ENCODE data around the gene OR2H1.

DNA sequence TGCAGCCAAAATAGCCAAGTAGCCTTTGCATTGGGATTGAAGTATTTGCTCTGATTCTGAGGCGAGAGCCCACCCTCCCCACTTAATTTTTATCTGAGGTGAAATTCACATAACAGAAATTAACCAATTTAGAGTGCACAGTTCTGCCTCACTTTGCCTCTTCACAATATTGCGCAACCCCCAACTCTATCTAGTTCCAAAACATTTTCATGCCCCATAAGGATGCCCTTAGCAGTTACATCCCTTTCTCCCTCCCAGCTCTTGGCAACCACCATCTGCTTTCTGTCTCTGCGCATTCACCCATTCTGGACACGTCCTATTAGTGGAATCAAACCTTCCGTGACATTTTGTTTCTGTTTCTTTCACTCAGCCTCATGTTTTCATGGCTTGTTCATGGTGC lies 21.8 kb downstream of the OR2H1 start:
- TF ChIP-seq, protein P1, sequence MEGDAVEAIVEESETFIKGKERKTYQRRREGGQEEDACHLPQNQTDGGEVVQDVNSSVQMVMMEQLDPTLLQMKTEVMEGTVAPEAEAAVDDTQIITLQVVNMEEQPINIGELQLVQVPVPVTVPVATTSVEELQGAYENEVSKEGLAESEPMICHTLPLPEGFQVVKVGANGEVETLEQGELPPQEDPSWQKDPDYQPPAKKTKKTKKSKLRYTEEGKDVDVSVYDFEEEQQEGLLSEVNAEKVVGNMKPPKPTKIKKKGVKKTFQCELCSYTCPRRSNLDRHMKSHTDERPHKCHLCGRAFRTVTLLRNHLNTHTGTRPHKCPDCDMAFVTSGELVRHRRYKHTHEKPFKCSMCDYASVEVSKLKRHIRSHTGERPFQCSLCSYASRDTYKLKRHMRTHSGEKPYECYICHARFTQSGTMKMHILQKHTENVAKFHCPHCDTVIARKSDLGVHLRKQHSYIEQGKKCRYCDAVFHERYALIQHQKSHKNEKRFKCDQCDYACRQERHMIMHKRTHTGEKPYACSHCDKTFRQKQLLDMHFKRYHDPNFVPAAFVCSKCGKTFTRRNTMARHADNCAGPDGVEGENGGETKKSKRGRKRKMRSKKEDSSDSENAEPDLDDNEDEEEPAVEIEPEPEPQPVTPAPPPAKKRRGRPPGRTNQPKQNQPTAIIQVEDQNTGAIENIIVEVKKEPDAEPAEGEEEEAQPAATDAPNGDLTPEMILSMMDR (IDR thresholded peaks at IDR 0.05; ENCODE audit: low read depth, low read length), result no peak
- no peak for TF ChIP-seq MYC (IDR thresholded peaks at IDR 0.05; ENCODE audit: low read depth, low read length)
- TF ChIP-seq, protein P2, sequence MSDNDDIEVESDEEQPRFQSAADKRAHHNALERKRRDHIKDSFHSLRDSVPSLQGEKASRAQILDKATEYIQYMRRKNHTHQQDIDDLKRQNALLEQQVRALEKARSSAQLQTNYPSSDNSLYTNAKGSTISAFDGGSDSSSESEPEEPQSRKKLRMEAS (IDR thresholded peaks at IDR 0.05; ENCODE audit: low read depth, low read length), result no peak
- TF ChIP-seq POLR2A (IDR thresholded peaks at IDR 0.05; ENCODE audit: extremely low read depth, insufficient read length), result no peak
